GM18511 (cell line): ENCODE results near the gene DHRSX.
"Not testable (repeated sequence)": the region's sequence is repeated elsewhere in the genome, so short reads cannot be mapped to it uniquely, and the experiment has no call there.

ENCODE experiments used
- ATAC-seq: cut with Tn5 transposase; IDR thresholded peaks from one replicate; pipeline ENCODE4 v1.9.1; 2021; ENCODE audit warnings: mild to moderate bottlenecking, moderate library complexity; ENCODE audit not compliant: unreplicated experiment

DHRSX gene

GRCh38 chrX:2500803-2501558, at the start of gene DHRSX, which contains the start of gene ZBED1:
Gene DHRSX, minus strand, starts transcription at chrX:2500976. Its CDS starts 51 bp downstream, at chrX:2500925.
Gene ZBED1, minus strand, starts transcription at chrX:2500976. Its CDS starts 10,257 bp downstream, at chrX:2490719.
- ATAC-seq, result peak; percentile 77

GRCh38 chrX:2549876-2550275, 49.1 kb upstream of the DHRSX start:
- ATAC-seq, result no peak

GRCh38 chrX:2548711-2549423, 48.1 kb upstream of the DHRSX start:
- no peak for ATAC-seq

- no peak for ATAC-seq
Observed at GRCh38 chrX:2547736-2548135, 47.0 kb upstream of the DHRSX start.

GRCh38 chrX:2546496-2546895, 45.7 kb upstream of the DHRSX start:
- no peak for ATAC-seq

- ATAC-seq, result no peak
Observed at GRCh38 chrX:2545144-2545543, 44.4 kb upstream of the DHRSX start.

GRCh38 chrX:2542826-2543521, 42.2 kb upstream of the DHRSX start:
- no peak for ATAC-seq

GRCh38 chrX:2541603-2542002, 40.8 kb upstream of the DHRSX start:
- no peak for ATAC-seq

GRCh38 chrX:2540426-2540947, 39.7 kb upstream of the DHRSX start:
- ATAC-seq, result no peak

GRCh38 chrX:2539586-2539985, 38.8 kb upstream of the DHRSX start:
- no peak for ATAC-seq

GRCh38 chrX:2538031-2538757, 37.4 kb upstream of the DHRSX start:
- no peak for ATAC-seq

GRCh38 chrX:2536974-2537373, 36.2 kb upstream of the DHRSX start:
- ATAC-seq, result no peak

GRCh38 chrX:2536141-2536540, 35.4 kb upstream of the DHRSX start:
- no peak for ATAC-seq

- ATAC-seq, result not testable (repeated sequence)
Observed at GRCh38 chrX:2534261-2535021, 33.7 kb upstream of the DHRSX start.

- no peak for ATAC-seq
Observed at GRCh38 chrX:2533424-2533823, 32.6 kb upstream of the DHRSX start.

- no peak for ATAC-seq
Observed at GRCh38 chrX:2526390-2526789, 25.6 kb upstream of the DHRSX start.

GRCh38 chrX:2523911-2524310, 23.1 kb upstream of the DHRSX start:
- ATAC-seq, result no peak

GRCh38 chrX:2521927-2522386, 21.2 kb upstream of the DHRSX start:
- peak; percentile 59 for ATAC-seq

GRCh38 chrX:2521092-2521926, 20.5 kb upstream of the DHRSX start:
- ATAC-seq, result peak; percentile 80
